ENCODE results near the gene GRIN2B.

GRIN2B gene

GRCh38 chr12:13981296-13981962 is at the start of gene GRIN2B:
GRIN2B (minus strand) TSS chr12:13981602; CDS start chr12:13866208, 115,394 bp downstream.
- Histone ChIP-seq H3K36me3 (ENCODE audit: control insufficient read depth in 2 of 2, insufficient read depth in 2 of 2, low read length in 2 of 2) (no peaks in the 10 kb centered on the region), H3K9me3 (ENCODE audit: control insufficient read depth in 2 of 2, low read length in 2 of 2) (no peaks in the 10 kb centered on the region), H3K4me1 (ENCODE audit: control insufficient read depth in 2 of 2, insufficient read depth in 2 of 2, low read length in 2 of 2) (peaks cover 0 to 10% of the 10 kb centered on the region in 2 donors), H3K9ac (ENCODE audit: low read depth in 1 of 2, low read length in 2 of 2) (no peak within 1 kb of the TSS), H3K27ac (ENCODE audit: low read depth in 2 of 2, low read length in 2 of 2) (no peak within 1 kb of the TSS), H3K27me3 (ENCODE audit: control insufficient read depth in 2 of 2, insufficient read depth in 2 of 2, low read length in 2 of 2) (peaks cover 10 to 22% of the 10 kb centered on the region in 2 donors), H3K4me3 (ENCODE audit: low read length in 2 of 2) (peak within 1 kb of the TSS; percentile 25 to 51)

GRCh38 chr12:14026537-14026936 is 45.1 kb upstream of the GRIN2B start:
- H3K9ac ChIP-seq (ENCODE audit: low read depth in 1 of 2, low read length in 2 of 2): no peak overlapping the region

GRCh38 chr12:14024591-14024990 is 43.2 kb upstream of the GRIN2B start:
- H3K9ac ChIP-seq (ENCODE audit: low read depth in 1 of 2, low read length in 2 of 2): no peak overlapping the region
- H3K27ac ChIP-seq (ENCODE audit: low read depth in 2 of 2, low read length in 2 of 2): no peak overlapping the region
- no peak overlapping the region for H3K4me3 ChIP-seq (ENCODE audit: low read length in 2 of 2)
- no peaks in the 10 kb centered on the region for H3K27me3 ChIP-seq (ENCODE audit: control insufficient read depth in 2 of 2, insufficient read depth in 2 of 2, low read length in 2 of 2)
- H3K4me1 ChIP-seq (ENCODE audit: control insufficient read depth in 2 of 2, insufficient read depth in 2 of 2, low read length in 2 of 2): no peaks in the 10 kb centered on the region
- H3K36me3 ChIP-seq (ENCODE audit: control insufficient read depth in 2 of 2, insufficient read depth in 2 of 2, low read length in 2 of 2): no peaks in the 10 kb centered on the region
- no peaks in the 10 kb centered on the region for H3K9me3 ChIP-seq (ENCODE audit: control insufficient read depth in 2 of 2, low read length in 2 of 2)

More at GRCh38 chr12:14026537-14026936, 45.1 kb upstream of the GRIN2B start:
- Histone ChIP-seq H3K4me3 (ENCODE audit: low read length in 2 of 2) (no peak overlapping the region), H3K36me3 (ENCODE audit: control insufficient read depth in 2 of 2, insufficient read depth in 2 of 2, low read length in 2 of 2) (no peaks in the 10 kb centered on the region), H3K4me1 (ENCODE audit: control insufficient read depth in 2 of 2, insufficient read depth in 2 of 2, low read length in 2 of 2) (no peaks in the 10 kb centered on the region), H3K27ac (ENCODE audit: low read depth in 2 of 2, low read length in 2 of 2) (no peak overlapping the region), H3K27me3 (ENCODE audit: control insufficient read depth in 2 of 2, insufficient read depth in 2 of 2, low read length in 2 of 2) (no peaks in the 10 kb centered on the region), H3K9me3 (ENCODE audit: control insufficient read depth in 2 of 2, low read length in 2 of 2) (no peaks in the 10 kb centered on the region)

GRCh38 chr12:14018080-14018479 is 36.7 kb upstream of the GRIN2B start:
- Histone ChIP-seq H3K27me3 (ENCODE audit: control insufficient read depth in 2 of 2, insufficient read depth in 2 of 2, low read length in 2 of 2) (no peaks in the 10 kb centered on the region), H3K36me3 (ENCODE audit: control insufficient read depth in 2 of 2, insufficient read depth in 2 of 2, low read length in 2 of 2) (no peaks in the 10 kb centered on the region), H3K4me3 (ENCODE audit: low read length in 2 of 2) (no peak overlapping the region), H3K9ac (ENCODE audit: low read depth in 1 of 2, low read length in 2 of 2) (no peak overlapping the region), H3K4me1 (ENCODE audit: control insufficient read depth in 2 of 2, insufficient read depth in 2 of 2, low read length in 2 of 2) (no peaks in the 10 kb centered on the region), H3K27ac (ENCODE audit: low read depth in 2 of 2, low read length in 2 of 2) (no peak overlapping the region), H3K9me3 (ENCODE audit: control insufficient read depth in 2 of 2, low read length in 2 of 2) (no peaks in the 10 kb centered on the region)

- Histone ChIP-seq H3K9me3 (ENCODE audit: control insufficient read depth in 2 of 2, low read length in 2 of 2) (no peaks in the 10 kb centered on the region), H3K4me1 (ENCODE audit: control insufficient read depth in 2 of 2, insufficient read depth in 2 of 2, low read length in 2 of 2) (no peaks in the 10 kb centered on the region), H3K27me3 (ENCODE audit: control insufficient read depth in 2 of 2, insufficient read depth in 2 of 2, low read length in 2 of 2) (no peaks in the 10 kb centered on the region), H3K36me3 (ENCODE audit: control insufficient read depth in 2 of 2, insufficient read depth in 2 of 2, low read length in 2 of 2) (no peaks in the 10 kb centered on the region), H3K4me3 (ENCODE audit: low read length in 2 of 2) (no peak overlapping the region), H3K27ac (ENCODE audit: low read depth in 2 of 2, low read length in 2 of 2) (no peak overlapping the region), H3K9ac (ENCODE audit: low read depth in 1 of 2, low read length in 2 of 2) (no peak overlapping the region)
Measured at GRCh38 chr12:14010989-14011388, 29.6 kb upstream of the GRIN2B start.

DNA sequence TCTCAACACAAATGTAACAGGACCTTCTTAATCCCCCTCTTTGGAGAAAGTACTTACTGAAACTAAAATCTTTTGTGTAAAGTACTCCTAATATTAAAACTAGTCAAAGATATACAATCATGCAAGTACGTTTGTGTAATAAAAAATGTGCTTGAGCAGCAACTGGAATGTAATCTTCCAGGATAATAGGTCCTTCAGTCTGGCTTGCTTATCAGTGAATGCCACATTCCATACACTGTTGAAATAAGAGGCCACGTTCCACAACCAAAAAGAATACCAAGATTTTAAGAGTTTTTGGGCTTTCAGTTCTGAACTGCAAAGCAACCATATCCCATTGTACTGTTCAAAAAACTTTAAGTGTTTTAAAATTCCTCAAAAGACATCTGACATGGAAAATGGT is 26.2 kb upstream of the GRIN2B start:
- Histone ChIP-seq H3K4me3 (ENCODE audit: low read length in 2 of 2) (no peak overlapping the region), H3K36me3 (ENCODE audit: control insufficient read depth in 2 of 2, insufficient read depth in 2 of 2, low read length in 2 of 2) (no peaks in the 10 kb centered on the region), H3K4me1 (ENCODE audit: control insufficient read depth in 2 of 2, insufficient read depth in 2 of 2, low read length in 2 of 2) (no peaks in the 10 kb centered on the region), H3K9ac (ENCODE audit: low read depth in 1 of 2, low read length in 2 of 2) (no peak overlapping the region), H3K27me3 (ENCODE audit: control insufficient read depth in 2 of 2, insufficient read depth in 2 of 2, low read length in 2 of 2) (no peaks in the 10 kb centered on the region), H3K27ac (ENCODE audit: low read depth in 2 of 2, low read length in 2 of 2) (no peak overlapping the region), H3K9me3 (ENCODE audit: control insufficient read depth in 2 of 2, low read length in 2 of 2) (no peaks in the 10 kb centered on the region)

DNA sequence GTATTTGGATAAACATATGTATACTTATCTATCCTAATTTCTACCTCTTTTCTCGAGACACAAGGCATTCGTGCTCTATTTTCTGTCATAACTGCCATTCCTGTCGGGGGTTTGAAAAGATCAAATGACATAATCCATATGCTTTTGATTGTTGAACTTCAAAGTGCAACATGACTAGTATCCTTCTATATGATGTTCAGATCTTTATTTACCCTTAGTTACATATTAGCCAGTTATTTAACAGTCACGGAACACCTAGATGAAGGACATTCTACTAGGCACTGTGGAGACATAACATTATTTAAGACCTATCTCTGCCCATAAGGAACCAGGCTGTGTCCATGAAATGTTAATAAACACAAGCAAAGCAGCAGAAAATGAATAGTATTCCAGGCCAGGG is 11.2 kb upstream of the GRIN2B start:
- Histone ChIP-seq H3K27me3 (ENCODE audit: control insufficient read depth in 2 of 2, insufficient read depth in 2 of 2, low read length in 2 of 2) (no peaks in the 10 kb centered on the region), H3K9ac (ENCODE audit: low read depth in 1 of 2, low read length in 2 of 2) (no peak overlapping the region), H3K4me1 (ENCODE audit: control insufficient read depth in 2 of 2, insufficient read depth in 2 of 2, low read length in 2 of 2) (no peaks in the 10 kb centered on the region), H3K4me3 (ENCODE audit: low read length in 2 of 2) (no peak overlapping the region), H3K9me3 (ENCODE audit: control insufficient read depth in 2 of 2, low read length in 2 of 2) (no peaks in the 10 kb centered on the region), H3K36me3 (ENCODE audit: control insufficient read depth in 2 of 2, insufficient read depth in 2 of 2, low read length in 2 of 2) (no peaks in the 10 kb centered on the region), H3K27ac (ENCODE audit: low read depth in 2 of 2, low read length in 2 of 2) (no peak overlapping the region)

DNA sequence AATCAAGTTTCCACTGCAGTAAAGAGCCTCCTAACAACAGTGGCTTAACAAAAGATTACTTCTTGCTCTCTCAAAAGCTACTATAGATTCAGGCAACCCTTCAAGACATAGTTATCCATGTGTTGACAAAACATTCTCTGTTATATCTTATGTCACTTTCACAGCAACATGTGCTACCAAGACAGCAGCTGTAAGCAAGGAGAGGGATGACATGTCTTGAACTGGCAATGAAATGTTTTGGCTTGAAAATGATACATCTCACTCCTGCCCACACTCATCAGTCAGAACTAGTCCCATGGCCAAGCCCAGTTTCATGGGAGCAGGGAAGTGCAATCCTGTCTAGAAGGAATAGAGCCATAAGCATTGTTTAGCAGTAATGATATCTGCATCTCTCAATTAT is 10.7 kb upstream of the GRIN2B start:
- Histone ChIP-seq H3K36me3 (ENCODE audit: control insufficient read depth in 2 of 2, insufficient read depth in 2 of 2, low read length in 2 of 2) (no peaks in the 10 kb centered on the region), H3K9ac (ENCODE audit: low read depth in 1 of 2, low read length in 2 of 2) (no peak overlapping the region), H3K9me3 (ENCODE audit: control insufficient read depth in 2 of 2, low read length in 2 of 2) (no peaks in the 10 kb centered on the region), H3K27me3 (ENCODE audit: control insufficient read depth in 2 of 2, insufficient read depth in 2 of 2, low read length in 2 of 2) (no peaks in the 10 kb centered on the region), H3K4me3 (ENCODE audit: low read length in 2 of 2) (no peak overlapping the region), H3K27ac (ENCODE audit: low read depth in 2 of 2, low read length in 2 of 2) (no peak overlapping the region), H3K4me1 (ENCODE audit: control insufficient read depth in 2 of 2, insufficient read depth in 2 of 2, low read length in 2 of 2) (no peaks in the 10 kb centered on the region)

DNA sequence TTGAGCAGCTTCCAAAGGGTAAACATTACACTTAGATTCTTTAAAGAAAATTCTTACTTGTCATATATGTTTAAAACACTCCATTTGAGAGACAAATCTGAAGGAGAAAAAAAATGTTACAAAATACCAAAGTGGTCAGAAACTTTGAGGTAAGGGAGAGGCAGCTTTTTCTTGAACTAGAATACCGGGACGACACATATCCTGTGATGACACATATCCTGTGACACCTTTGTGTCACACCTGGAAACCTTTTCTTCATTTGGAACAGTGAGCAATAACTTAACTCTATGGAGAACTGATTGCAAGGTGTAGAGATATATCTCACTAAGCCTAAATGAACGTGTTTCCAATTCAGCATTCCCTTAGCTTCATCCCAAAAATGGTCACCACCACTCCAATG is 4.6 kb upstream of the GRIN2B start:
- Histone ChIP-seq H3K36me3 (ENCODE audit: control insufficient read depth in 2 of 2, insufficient read depth in 2 of 2, low read length in 2 of 2) (no peaks in the 10 kb centered on the region), H3K4me1 (ENCODE audit: control insufficient read depth in 2 of 2, insufficient read depth in 2 of 2, low read length in 2 of 2) (peaks cover 0 to 3% of the 10 kb centered on the region in 2 donors), H3K9me3 (ENCODE audit: control insufficient read depth in 2 of 2, low read length in 2 of 2) (no peaks in the 10 kb centered on the region), H3K27ac (ENCODE audit: low read depth in 2 of 2, low read length in 2 of 2) (no peak overlapping the region), H3K9ac (ENCODE audit: low read depth in 1 of 2, low read length in 2 of 2) (no peak overlapping the region), H3K27me3 (ENCODE audit: control insufficient read depth in 2 of 2, insufficient read depth in 2 of 2, low read length in 2 of 2) (peaks cover 3 to 4% of the 10 kb centered on the region in 2 donors), H3K4me3 (ENCODE audit: low read length in 2 of 2) (no peak overlapping the region)

DNA sequence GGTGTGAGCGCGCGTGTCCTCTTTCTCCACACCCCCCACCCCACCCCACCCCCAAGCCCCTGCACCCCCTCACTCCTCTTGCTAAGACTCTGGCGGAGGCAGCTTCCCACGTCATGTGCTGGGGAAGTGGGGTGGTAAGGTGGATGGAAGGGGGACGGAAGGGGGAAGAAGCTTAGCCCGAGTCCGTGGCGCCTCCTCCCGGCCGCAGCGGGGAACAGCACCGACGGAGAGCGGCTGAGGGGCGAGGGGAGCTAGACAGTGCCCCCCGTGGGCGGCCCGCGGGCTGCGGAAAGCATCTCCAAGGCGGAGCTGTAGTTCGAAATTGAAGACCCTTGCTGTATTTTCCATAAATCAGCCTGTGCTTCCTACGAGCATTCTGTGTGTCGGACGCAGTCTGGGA is 588 bp upstream of the GRIN2B start:
- Histone ChIP-seq H3K9me3 (ENCODE audit: control insufficient read depth in 2 of 2, low read length in 2 of 2) (no peaks in the 10 kb centered on the region), H3K4me3 (ENCODE audit: low read length in 2 of 2) (no peak overlapping the region), H3K27me3 (ENCODE audit: control insufficient read depth in 2 of 2, insufficient read depth in 2 of 2, low read length in 2 of 2) (peaks cover 10 to 22% of the 10 kb centered on the region in 2 donors), H3K4me1 (ENCODE audit: control insufficient read depth in 2 of 2, insufficient read depth in 2 of 2, low read length in 2 of 2) (peaks cover 0 to 10% of the 10 kb centered on the region in 2 donors), H3K36me3 (ENCODE audit: control insufficient read depth in 2 of 2, insufficient read depth in 2 of 2, low read length in 2 of 2) (no peaks in the 10 kb centered on the region), H3K9ac (ENCODE audit: low read depth in 1 of 2, low read length in 2 of 2) (no peak overlapping the region), H3K27ac (ENCODE audit: low read depth in 2 of 2, low read length in 2 of 2) (no peak overlapping the region)

Data from mucosa of rectum (tissue), 2 donors.